ENCODE results near the gene CNKSR2.

The CNKSR2 gene

DNA sequence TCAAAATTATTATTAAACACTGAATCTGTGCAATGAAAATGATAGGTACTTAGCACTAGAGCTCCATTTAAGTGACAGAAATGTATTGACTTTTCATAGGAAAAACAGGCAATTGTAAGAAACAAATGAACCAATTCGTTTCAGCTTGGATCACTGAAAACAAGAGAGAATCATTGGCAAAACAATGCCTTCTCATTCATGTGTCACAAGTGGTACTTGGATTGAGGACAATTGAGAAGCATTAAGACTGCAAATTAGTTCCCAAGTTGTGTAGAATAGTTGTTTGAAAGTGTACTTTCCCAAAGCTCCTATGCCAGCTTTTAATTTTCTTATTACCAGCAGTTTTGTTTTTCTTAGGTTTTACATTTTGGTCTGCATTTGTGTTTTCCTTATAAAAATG lies 20.6 kb downstream of the CNKSR2 start:
- DNase-seq (ENCODE audit: low read depth): no peak
- TF ChIP-seq, protein P1, sequence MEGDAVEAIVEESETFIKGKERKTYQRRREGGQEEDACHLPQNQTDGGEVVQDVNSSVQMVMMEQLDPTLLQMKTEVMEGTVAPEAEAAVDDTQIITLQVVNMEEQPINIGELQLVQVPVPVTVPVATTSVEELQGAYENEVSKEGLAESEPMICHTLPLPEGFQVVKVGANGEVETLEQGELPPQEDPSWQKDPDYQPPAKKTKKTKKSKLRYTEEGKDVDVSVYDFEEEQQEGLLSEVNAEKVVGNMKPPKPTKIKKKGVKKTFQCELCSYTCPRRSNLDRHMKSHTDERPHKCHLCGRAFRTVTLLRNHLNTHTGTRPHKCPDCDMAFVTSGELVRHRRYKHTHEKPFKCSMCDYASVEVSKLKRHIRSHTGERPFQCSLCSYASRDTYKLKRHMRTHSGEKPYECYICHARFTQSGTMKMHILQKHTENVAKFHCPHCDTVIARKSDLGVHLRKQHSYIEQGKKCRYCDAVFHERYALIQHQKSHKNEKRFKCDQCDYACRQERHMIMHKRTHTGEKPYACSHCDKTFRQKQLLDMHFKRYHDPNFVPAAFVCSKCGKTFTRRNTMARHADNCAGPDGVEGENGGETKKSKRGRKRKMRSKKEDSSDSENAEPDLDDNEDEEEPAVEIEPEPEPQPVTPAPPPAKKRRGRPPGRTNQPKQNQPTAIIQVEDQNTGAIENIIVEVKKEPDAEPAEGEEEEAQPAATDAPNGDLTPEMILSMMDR (IDR thresholded peaks at IDR 0.05; ENCODE audit: low read length, missing control alignments): no peak

DNA sequence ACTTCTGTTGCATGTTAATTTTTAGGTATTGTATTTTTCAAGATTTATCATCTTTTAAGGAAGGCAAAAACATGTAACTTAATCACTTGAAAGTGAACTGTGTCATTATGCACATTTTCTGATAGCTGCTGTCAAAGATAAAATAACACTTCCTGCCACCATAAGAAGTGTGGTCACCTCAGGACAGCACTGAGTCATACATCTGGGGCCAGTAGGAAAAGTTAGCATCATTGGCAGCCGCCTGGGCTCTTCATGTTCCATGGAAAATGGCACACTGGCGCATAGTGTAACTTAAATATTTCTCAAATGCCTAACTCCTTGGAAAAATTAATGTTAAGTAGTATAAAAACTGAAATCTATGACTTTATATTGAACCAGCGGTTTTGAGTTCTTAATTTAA lies 24.2 kb downstream of the CNKSR2 start:
- TF ChIP-seq, protein P1 (IDR thresholded peaks at IDR 0.05; ENCODE audit: low read length, missing control alignments): no peak
- H3K4me3 ChIP-seq (replicated peaks; ENCODE audit: low read depth, low read length): no peak overlapping the region
- DNase-seq (ENCODE audit: low read depth): no peak

More for the DNA sequence above, 20.6 kb downstream of the CNKSR2 start:
- no peak overlapping the region for H3K4me3 ChIP-seq (replicated peaks; ENCODE audit: low read depth, low read length)

GRCh38 chrX:21400408-21401121 lies 26.3 kb downstream of the CNKSR2 start:
- no peak overlapping the region for H3K4me3 ChIP-seq (replicated peaks; ENCODE audit: low read depth, low read length)
- TF ChIP-seq, protein P1 (IDR thresholded peaks at IDR 0.05; ENCODE audit: low read length, missing control alignments): no peak
- DNase-seq (ENCODE audit: low read depth): no peak

DNA sequence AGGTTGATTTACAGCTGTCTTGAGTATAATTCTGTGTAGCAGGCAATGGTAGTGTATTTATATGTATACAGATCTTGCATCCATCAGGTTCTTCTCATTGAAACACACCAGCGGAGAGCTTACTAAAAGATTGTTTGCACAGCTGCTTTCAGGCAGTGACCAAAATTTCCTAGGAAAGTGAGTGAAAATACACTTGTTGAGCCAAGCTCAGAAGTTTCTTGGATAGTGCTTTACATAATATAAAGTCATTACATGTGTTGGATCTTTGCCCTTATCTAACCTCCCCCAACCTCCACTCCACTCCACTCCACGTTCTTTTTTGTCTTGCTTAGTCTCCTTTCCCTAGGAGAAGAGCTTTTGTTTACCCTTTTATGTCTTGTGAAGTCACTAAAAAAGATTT lies 34.1 kb downstream of the CNKSR2 start:
- no peak for DNase-seq (ENCODE audit: low read depth)
- H3K4me3 ChIP-seq (replicated peaks; ENCODE audit: low read depth, low read length): no peak overlapping the region
- TF ChIP-seq, protein P1 (IDR thresholded peaks at IDR 0.05; ENCODE audit: low read length, missing control alignments): no peak

DNA sequence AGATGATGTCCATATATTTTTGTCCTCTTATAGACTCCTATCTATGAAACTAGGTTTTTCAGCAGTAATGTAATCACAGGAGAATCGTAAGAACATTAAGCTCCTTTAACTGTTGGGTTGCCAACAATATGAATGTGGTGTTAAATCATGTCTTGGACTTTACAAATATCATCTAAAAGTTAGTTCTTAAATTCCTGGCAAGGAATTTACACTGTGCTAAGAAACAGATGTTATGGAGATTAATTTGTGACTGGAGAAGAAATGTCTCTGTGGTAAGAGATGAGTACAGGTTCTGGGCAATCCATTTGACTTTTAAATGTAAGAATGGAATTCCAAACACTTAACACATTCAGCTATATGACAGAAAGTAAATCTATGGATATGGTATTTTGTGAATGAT lies 34.6 kb downstream of the CNKSR2 start:
- H3K4me3 ChIP-seq (replicated peaks; ENCODE audit: low read depth, low read length): no peak overlapping the region
- DNase-seq (ENCODE audit: low read depth): no peak
- TF ChIP-seq, protein P1 (IDR thresholded peaks at IDR 0.05; ENCODE audit: low read length, missing control alignments): no peak

DNA sequence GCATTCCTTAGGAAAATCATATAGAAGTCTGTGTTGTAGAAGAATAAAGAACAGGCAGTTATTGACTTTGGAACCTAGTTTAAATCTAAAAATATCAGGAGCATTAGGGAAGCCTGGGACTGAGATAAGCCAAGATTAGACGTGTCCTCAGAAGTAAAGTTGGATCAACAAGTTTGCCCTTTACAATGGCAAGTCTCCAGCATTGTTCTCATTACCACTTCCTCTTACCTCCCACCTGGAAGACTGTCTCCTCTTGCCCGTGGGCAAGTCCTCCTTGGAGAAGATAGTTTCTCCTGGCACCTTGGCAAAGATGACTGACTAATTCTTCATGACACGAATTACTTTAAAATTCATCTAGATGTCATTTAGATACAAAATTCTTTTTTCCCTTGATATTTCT lies 37.8 kb downstream of the CNKSR2 start:
- no peak overlapping the region for H3K4me3 ChIP-seq (replicated peaks; ENCODE audit: low read depth, low read length)
- no peak for DNase-seq (ENCODE audit: low read depth)
- TF ChIP-seq, protein P1 (IDR thresholded peaks at IDR 0.05; ENCODE audit: low read length, missing control alignments): no peak

DNA sequence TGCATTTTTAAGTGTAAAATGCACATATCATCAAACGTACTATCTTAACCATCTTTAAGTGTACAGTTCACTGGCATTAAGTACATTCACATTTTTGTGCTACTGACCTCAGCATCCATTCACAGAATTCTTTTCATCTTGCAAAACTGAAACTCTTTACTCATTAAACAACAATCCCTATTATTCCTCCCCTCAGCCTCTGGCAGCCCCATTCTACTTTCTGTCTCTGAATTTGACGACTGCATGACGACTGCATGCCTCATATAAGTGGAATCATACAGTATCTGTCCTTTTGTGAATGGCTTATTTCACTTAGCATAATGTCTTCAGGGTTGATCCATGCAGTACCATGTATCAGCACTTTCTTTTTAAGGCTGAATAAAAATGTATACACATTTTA lies 38.7 kb downstream of the CNKSR2 start:
- TF ChIP-seq, protein P1 (IDR thresholded peaks at IDR 0.05; ENCODE audit: low read length, missing control alignments): no peak
- DNase-seq (ENCODE audit: low read depth): peak; percentile 23
- no peak overlapping the region for H3K4me3 ChIP-seq (replicated peaks; ENCODE audit: low read depth, low read length)

All from fibroblast of pulmonary artery (primary cell).